22Rv1 (cell line): ENCODE measurements around the gene CNGA3.

Experiments used
- CTCF ChIP-seq: fragments of 450-650 bp; IDR thresholded peaks from 2 replicates; pipeline ENCODE4 v1.5.1; 2017; ENCODE audit warnings: mild to moderate bottlenecking
- ZFX ChIP-seq: fragments of 450-650 bp; IDR thresholded peaks from 2 replicates; pipeline ENCODE4 v1.6.1; 2017; ENCODE audit warnings: antibody characterized with exemption, borderline replicate concordance

GRCh38 chr2:98311090-98311489 lies 35.2 kb upstream of the CNGA3 start:
- TF ChIP-seq CTCF: no peak
- TF ChIP-seq ZFX: no peak
